Esophagus (tissue), 2 donors: ENCODE results near the gene NTNG1. TPM values are rescaled to one million over a fixed set of nuclear protein-coding genes. Genes with fewer than 3 reads are reported as not detected.

Source experiments
- H3K27ac ChIP-seq, 2 donors: one replicate each; pipeline ENCODE4 v1.5.1; 2013; ENCODE audit warnings: low read depth in 2 of 2, mild to moderate bottlenecking in 2 of 2, inconsistent platforms in 1 of 2, low read length in 1 of 2, moderate library complexity in 1 of 2
- H3K27me3 ChIP-seq, 2 donors: one replicate each; pipeline ENCODE4 v1.6.1; 2013; ENCODE audit warnings: low read length in 2 of 2, control low read depth in 1 of 2, mild to moderate bottlenecking in 1 of 2; ENCODE audit not compliant: insufficient read depth in 2 of 2, control insufficient read depth in 1 of 2
- H3K36me3 ChIP-seq, 2 donors: one replicate each; pipeline ENCODE4 v1.6.1; 2013; ENCODE audit warnings: low read length in 1 of 2; ENCODE audit not compliant: control insufficient read depth in 2 of 2, insufficient read depth in 2 of 2
- H3K4me1 ChIP-seq, 2 donors: one replicate each; pipeline ENCODE4 v1.6.1; 2013; ENCODE audit warnings: low read length in 1 of 2; ENCODE audit not compliant: control insufficient read depth in 2 of 2, insufficient read depth in 2 of 2
- H3K4me3 ChIP-seq, 2 donors: one replicate each; pipeline ENCODE4 v1.5.1; 2013; ENCODE audit warnings: low read length in 2 of 2, mild to moderate bottlenecking in 2 of 2, low read depth in 1 of 2, moderate library complexity in 1 of 2
- H3K9me3 ChIP-seq, 2 donors: one replicate each; pipeline ENCODE4 v1.6.1; 2013; ENCODE audit warnings: mild to moderate bottlenecking in 2 of 2, low read depth in 1 of 2, low read length in 1 of 2, moderate library complexity in 1 of 2; ENCODE audit not compliant: control insufficient read depth in 2 of 2, insufficient read depth in 1 of 2
- WGBS, 2 donors: extraction: QIAGEN DNeasy Blood & Tissue Kit; methylation state at CpG; one replicate each; pipeline ENCODE4 v1.1.7; 2013; 5-methylcytosine and 5-hydroxymethylcytosine counted together
- polyA plus RNA-seq, 2 donors: library from polyadenylated mRNA; stranded (reverse); fragments of 200-250 nt; gene quantifications; one replicate each; pipeline ENCODE4 v1.2.3, GENCODE V29; 2013
- donor health status: healthy with polysubstance abuse.
- donor health status: Bipolar disorder and iron deficiency.

Gene NTNG1
- polyA plus RNA-seq, 2 donors, result 0.05 TPM; not detected in 1

- H3K27ac ChIP-seq, result no peak overlapping the region
- WGBS, 2 donors, result 64% methylated on average over 8 of the region's 8 CpGs
- H3K4me1 ChIP-seq, result no peaks in the 10 kb centered on the region
- H3K27me3 ChIP-seq, result no peaks in the 10 kb centered on the region
- H3K36me3 ChIP-seq, result no peaks in the 10 kb centered on the region
- H3K4me3 ChIP-seq, result no peak overlapping the region
- H3K9me3 ChIP-seq, result no peaks in the 10 kb centered on the region
These were observed 106.0 kb downstream of the NTNG1 start for GRCh38 chr1:107246775-107247345.

GRCh38 chr1:107247679-107248078 lies 106.8 kb downstream of the NTNG1 start:
- Histone ChIP-seq H3K27me3 (no peaks in the 10 kb centered on the region), H3K4me1 (no peaks in the 10 kb centered on the region), H3K27ac (no peak overlapping the region), H3K4me3 (no peak overlapping the region), H3K9me3 (no peaks in the 10 kb centered on the region), H3K36me3 (no peaks in the 10 kb centered on the region)
- WGBS, 2 donors, result 63 to 66% methylated on average over 1 of the region's 1 CpG

GRCh38 chr1:107250169-107250568 lies 109.3 kb downstream of the NTNG1 start:
- H3K27ac ChIP-seq, result no peak overlapping the region
- no peak overlapping the region for H3K4me3 ChIP-seq
- no peaks in the 10 kb centered on the region for H3K36me3 ChIP-seq
- no peaks in the 10 kb centered on the region for H3K4me1 ChIP-seq
- no peaks in the 10 kb centered on the region for H3K27me3 ChIP-seq
- WGBS, 2 donors, result 30 to 54% methylated on average over 1 of the region's 1 CpG
- no peaks in the 10 kb centered on the region for H3K9me3 ChIP-seq

- Histone ChIP-seq H3K4me1 (no peaks in the 10 kb centered on the region), H3K9me3 (no peaks in the 10 kb centered on the region), H3K27me3 (no peaks in the 10 kb centered on the region), H3K36me3 (no peaks in the 10 kb centered on the region), H3K27ac (no peak overlapping the region), H3K4me3 (no peak overlapping the region)
- 37 to 44% methylated on average over 2 of the region's 2 CpGs for WGBS, 2 donors
These were observed 110.2 kb downstream of the NTNG1 start for GRCh38 chr1:107251083-107251482.

- WGBS, 2 donors, result 70 to 83% methylated on average over 2 of the region's 2 CpGs
- no peaks in the 10 kb centered on the region for H3K9me3 ChIP-seq
- no peaks in the 10 kb centered on the region for H3K36me3 ChIP-seq
- H3K4me1 ChIP-seq, result no peaks in the 10 kb centered on the region
- H3K27ac ChIP-seq, result no peak overlapping the region
- H3K4me3 ChIP-seq, result no peak overlapping the region
- H3K27me3 ChIP-seq, result no peaks in the 10 kb centered on the region
These were observed 111.0 kb downstream of the NTNG1 start for GRCh38 chr1:107251839-107252238.

- no peaks in the 10 kb centered on the region for H3K36me3 ChIP-seq
- H3K9me3 ChIP-seq, result no peaks in the 10 kb centered on the region
- H3K4me1 ChIP-seq, result no peaks in the 10 kb centered on the region
- WGBS, 2 donors, result 90 to 92% methylated on average over 2 of the region's 2 CpGs
- H3K27me3 ChIP-seq, result no peaks in the 10 kb centered on the region
- no peak overlapping the region for H3K4me3 ChIP-seq
- no peak overlapping the region for H3K27ac ChIP-seq
These were observed 111.4 kb downstream of the NTNG1 start for GRCh38 chr1:107252271-107252670.

- no peaks in the 10 kb centered on the region for H3K36me3 ChIP-seq
- WGBS, 2 donors, result 77% methylated on average over 5 of the region's 5 CpGs
- no peak overlapping the region for H3K27ac ChIP-seq
- no peak overlapping the region for H3K4me3 ChIP-seq
- H3K27me3 ChIP-seq, result no peaks in the 10 kb centered on the region
- H3K9me3 ChIP-seq, result no peaks in the 10 kb centered on the region
- H3K4me1 ChIP-seq, result no peaks in the 10 kb centered on the region
These were observed 113.5 kb downstream of the NTNG1 start for GRCh38 chr1:107254306-107254705.

GRCh38 chr1:107255469-107255868 lies 114.6 kb downstream of the NTNG1 start:
- Histone ChIP-seq H3K9me3 (no peaks in the 10 kb centered on the region), H3K36me3 (no peaks in the 10 kb centered on the region), H3K27ac (no peak overlapping the region), H3K4me1 (no peaks in the 10 kb centered on the region), H3K4me3 (no peak overlapping the region), H3K27me3 (no peaks in the 10 kb centered on the region)
- 37 to 44% methylated on average over 3 of the region's 3 CpGs for WGBS, 2 donors

- 79 to 86% methylated on average over 5 of the region's 5 CpGs for WGBS, 2 donors
- H3K27me3 ChIP-seq, result no peaks in the 10 kb centered on the region
- H3K4me1 ChIP-seq, result no peaks in the 10 kb centered on the region
- H3K27ac ChIP-seq, result no peak overlapping the region
- H3K9me3 ChIP-seq, result no peaks in the 10 kb centered on the region
- H3K36me3 ChIP-seq, result no peaks in the 10 kb centered on the region
- no peak overlapping the region for H3K4me3 ChIP-seq
These were observed 121.8 kb downstream of the NTNG1 start for GRCh38 chr1:107262467-107263286.
